Inflammatory macrophage treated with lipopolysaccharide for 4 hours (primary cell): ENCODE data around the gene NOP9.
A peak's percentile ranks its signal among the peaks of the same experiment; 100 is the strongest.
"Not testable (repeated sequence)": the region's sequence is repeated elsewhere in the genome, so short reads cannot be mapped to it uniquely, and the experiment has no call there.

ENCODE experiments used
- DNase-seq: peaks from one replicate; pipeline ENCODE4 v3.0.0-alpha.2; 2020

Gene NOP9

GRCh38 chr14:24330973-24331674, 31.5 kb downstream of the NOP9 start:
- DNase-seq, result no peak

- DNase-seq, result no peak
Observed at GRCh38 chr14:24331731-24332267, 32.1 kb downstream of the NOP9 start.

- DNase-seq, result peak; percentile 68
Observed at GRCh38 chr14:24332268-24332993, 32.8 kb downstream of the NOP9 start.

GRCh38 chr14:24334431-24335291, 35.0 kb downstream of the NOP9 start, which contains the start of gene ADCY4:
Gene ADCY4, minus strand, starts transcription at chr14:24335071. Its CDS starts 419 bp downstream, at chr14:24334652.
- no peak for DNase-seq

GRCh38 chr14:24335461-24336171, 36.0 kb downstream of the NOP9 start:
- DNase-seq, result no peak

GRCh38 chr14:24337144-24337823, 37.6 kb downstream of the NOP9 start:
- no peak for DNase-seq

GRCh38 chr14:24337824-24338175, 38.1 kb downstream of the NOP9 start:
- DNase-seq, result no peak

- DNase-seq, result no peak
Observed at GRCh38 chr14:24338843-24339242, 39.2 kb downstream of the NOP9 start.

- DNase-seq, result peak; percentile 77
Observed at GRCh38 chr14:24339284-24340151, 39.9 kb downstream of the NOP9 start, which contains the start of gene RIPK3. Gene RIPK3, minus strand, starts transcription at chr14:24339991. Its CDS starts 165 bp downstream, at chr14:24339826.

GRCh38 chr14:24340606-24341005, 41.0 kb downstream of the NOP9 start:
- DNase-seq, result no peak

GRCh38 chr14:24342889-24343288, 43.2 kb downstream of the NOP9 start:
- no peak for DNase-seq

- no peak for DNase-seq
Observed at GRCh38 chr14:24343795-24344660, 44.4 kb downstream of the NOP9 start.

- no peak for DNase-seq
Observed at GRCh38 chr14:24347134-24347533, 47.5 kb downstream of the NOP9 start.

GRCh38 chr14:24348186-24348585, 48.5 kb downstream of the NOP9 start:
- no peak for DNase-seq

GRCh38 chr14:24349742-24350141, 50.1 kb downstream of the NOP9 start:
- DNase-seq, result no peak

- DNase-seq, result peak; percentile 26
Observed at GRCh38 chr14:24351517-24351916, 51.9 kb downstream of the NOP9 start.

- DNase-seq, result peak; percentile 68
Observed at GRCh38 chr14:24353559-24354481, 54.2 kb downstream of the NOP9 start.

GRCh38 chr14:24354482-24354825, 54.8 kb downstream of the NOP9 start:
- not testable (repeated sequence) for DNase-seq

- DNase-seq, result no peak
Observed at GRCh38 chr14:24355009-24355408, 55.4 kb downstream of the NOP9 start.
